Measurements from ENCODE around the gene CNTF. TPM values are rescaled to one million over a fixed set of nuclear protein-coding genes. Genes with fewer than 3 reads are reported as not detected.

The CNTF gene
- total RNA-seq, 2 donors from 2014 or later: 4.7 to 5.3 TPM

- Histone ChIP-seq H3K27ac (no peak overlapping the region), H3K36me3 (no peaks in the 10 kb centered on the region), H3K9me3 (no peaks in the 10 kb centered on the region), H3K27me3 (replicated peaks; ENCODE audit: insufficient read depth) (no peaks in the 10 kb centered on the region), H3K4me1 (ENCODE audit: control insufficient read depth in 1 of 2, low read depth in 2 of 2) (peaks cover 3 to 7% of the 10 kb centered on the region in 2 donors), H3K4me3 (no peak overlapping the region)
- no peak for DNase-seq (ENCODE audit: low spot score)
- ATAC-seq (ENCODE audit: insufficient number of reproducible peaks, low FRiP score, low read depth): no peak
- TF ChIP-seq CTCF (IDR thresholded peaks at IDR 0.05): no peak
Measured at GRCh38 chr11:58592760-58593472, 29.5 kb upstream of the CNTF start.

GRCh38 chr11:58594826-58595225 is 27.6 kb upstream of the CNTF start:
- Histone ChIP-seq H3K9me3 (no peaks in the 10 kb centered on the region), H3K36me3 (no peaks in the 10 kb centered on the region), H3K27ac (no peak overlapping the region), H3K4me1 (ENCODE audit: control insufficient read depth in 1 of 2, low read depth in 2 of 2) (peaks cover 3 to 7% of the 10 kb centered on the region in 2 donors), H3K4me3 (no peak overlapping the region), H3K27me3 (replicated peaks; ENCODE audit: insufficient read depth) (no peaks in the 10 kb centered on the region)
- ATAC-seq (ENCODE audit: insufficient number of reproducible peaks, low FRiP score, low read depth): no peak
- DNase-seq (ENCODE audit: low spot score): no peak
- TF ChIP-seq CTCF (IDR thresholded peaks at IDR 0.05): no peak

- Histone ChIP-seq H3K4me3 (no peak overlapping the region), H3K4me1 (ENCODE audit: control insufficient read depth in 1 of 2, low read depth in 2 of 2) (peaks cover 7 to 8% of the 10 kb centered on the region in 2 donors), H3K27me3 (replicated peaks; ENCODE audit: insufficient read depth) (no peaks in the 10 kb centered on the region), H3K9me3 (no peaks in the 10 kb centered on the region), H3K27ac (no peak overlapping the region), H3K36me3 (no peaks in the 10 kb centered on the region)
- DNase-seq (ENCODE audit: low spot score) (no peak), ATAC-seq (ENCODE audit: insufficient number of reproducible peaks, low FRiP score, low read depth) (no peak)
- TF ChIP-seq CTCF (IDR thresholded peaks at IDR 0.05): no peak
Measured at GRCh38 chr11:58596621-58597020, 25.8 kb upstream of the CNTF start.

- no peak for TF ChIP-seq CTCF (IDR thresholded peaks at IDR 0.05)
- Histone ChIP-seq H3K4me1 (ENCODE audit: control insufficient read depth in 1 of 2, low read depth in 2 of 2) (peaks cover 7 to 8% of the 10 kb centered on the region in 2 donors), H3K36me3 (no peaks in the 10 kb centered on the region), H3K4me3 (no peak overlapping the region), H3K27ac (no peak overlapping the region), H3K27me3 (replicated peaks; ENCODE audit: insufficient read depth) (no peaks in the 10 kb centered on the region), H3K9me3 (no peaks in the 10 kb centered on the region)
- no peak for ATAC-seq (ENCODE audit: insufficient number of reproducible peaks, low FRiP score, low read depth)
- no peak for DNase-seq (ENCODE audit: low spot score)
Measured at GRCh38 chr11:58597486-58598144, 24.9 kb upstream of the CNTF start.

GRCh38 chr11:58600510-58600909 is 22.0 kb upstream of the CNTF start:
- ATAC-seq (ENCODE audit: insufficient number of reproducible peaks, low FRiP score, low read depth) (no peak), DNase-seq (ENCODE audit: low spot score) (no peak)
- no peaks in the 10 kb centered on the region for H3K9me3 ChIP-seq
- no peaks in the 10 kb centered on the region for H3K36me3 ChIP-seq
- H3K4me1 ChIP-seq (ENCODE audit: control insufficient read depth in 1 of 2, low read depth in 2 of 2): peaks cover 0 to 5% of the 10 kb centered on the region in 2 donors
- no peak overlapping the region for H3K27ac ChIP-seq
- no peak for TF ChIP-seq CTCF (IDR thresholded peaks at IDR 0.05)
- H3K27me3 ChIP-seq (replicated peaks; ENCODE audit: insufficient read depth): no peaks in the 10 kb centered on the region
- no peak overlapping the region for H3K4me3 ChIP-seq

All from thoracic aorta (tissue), 2 donors.